Stimulated activated CD8-positive, alpha-beta memory T cell treated with anti-CD3 and anti-CD28 coated beads, Interleukin-7, amount 100 ng/mL, for 24 hours (primary cell): ENCODE measurements around the gene STC2.

Experiments
- DNase-seq: peaks from one replicate; pipeline ENCODE4 v3.0.0-alpha.2; 2020; ENCODE audit warnings: low read depth

Gene STC2

DNA sequence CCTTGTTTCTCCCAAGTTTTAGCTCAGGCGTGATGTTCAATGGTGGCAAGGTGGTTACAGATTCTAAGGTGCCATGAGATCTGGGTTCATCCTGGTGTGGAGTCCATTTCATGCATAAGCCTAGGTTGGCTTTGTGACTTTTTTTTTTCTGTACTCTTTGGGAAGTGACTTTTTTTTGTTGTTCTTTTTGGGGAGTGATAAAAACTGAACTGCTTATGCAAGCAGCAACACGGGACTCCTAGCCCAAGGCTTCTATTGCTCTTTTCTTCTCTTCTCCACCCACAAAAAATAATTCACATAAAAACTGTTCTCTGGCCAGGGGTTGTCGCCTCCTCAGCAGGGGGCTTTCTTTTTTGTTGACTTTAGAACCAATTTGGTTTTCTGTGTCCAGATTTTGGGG lies 15.4 kb downstream of the STC2 start:
- no peak for DNase-seq

DNA sequence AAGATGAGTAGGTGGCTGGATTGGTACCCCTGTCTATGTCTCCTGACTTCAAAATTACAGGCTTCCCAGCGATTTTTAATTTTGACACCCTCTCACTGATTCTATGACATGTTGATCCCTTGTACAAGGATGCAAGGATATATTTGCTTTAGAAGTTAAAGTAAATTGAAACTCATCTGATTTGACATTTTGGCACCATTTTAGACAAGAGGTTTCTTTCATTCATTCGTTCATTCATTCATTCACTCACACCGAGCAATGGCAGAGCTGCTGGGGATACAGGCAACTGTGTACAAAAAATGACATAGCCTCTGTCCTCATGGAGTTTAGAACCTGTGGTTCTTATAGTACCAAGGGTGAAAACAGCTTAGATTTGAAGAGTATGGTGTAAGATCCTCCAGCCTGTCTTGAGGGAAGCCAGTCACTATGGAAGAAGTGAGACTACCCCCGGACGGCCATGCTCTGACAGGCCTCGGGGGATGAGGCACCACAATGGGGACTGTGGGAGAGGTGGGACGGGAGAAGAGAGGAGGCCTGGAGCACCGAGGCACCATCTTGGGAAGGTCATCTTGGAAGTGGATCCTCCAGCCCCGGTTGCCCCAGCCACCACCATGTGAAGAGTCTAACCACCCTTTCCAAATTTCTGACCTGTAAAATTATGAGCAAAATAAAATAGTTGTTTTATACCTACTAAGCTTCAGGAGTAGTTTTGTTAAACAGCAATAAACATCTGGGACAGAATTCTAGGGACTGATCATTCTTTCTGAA lies 16.2 kb downstream of the STC2 start:
- no peak for DNase-seq

DNA sequence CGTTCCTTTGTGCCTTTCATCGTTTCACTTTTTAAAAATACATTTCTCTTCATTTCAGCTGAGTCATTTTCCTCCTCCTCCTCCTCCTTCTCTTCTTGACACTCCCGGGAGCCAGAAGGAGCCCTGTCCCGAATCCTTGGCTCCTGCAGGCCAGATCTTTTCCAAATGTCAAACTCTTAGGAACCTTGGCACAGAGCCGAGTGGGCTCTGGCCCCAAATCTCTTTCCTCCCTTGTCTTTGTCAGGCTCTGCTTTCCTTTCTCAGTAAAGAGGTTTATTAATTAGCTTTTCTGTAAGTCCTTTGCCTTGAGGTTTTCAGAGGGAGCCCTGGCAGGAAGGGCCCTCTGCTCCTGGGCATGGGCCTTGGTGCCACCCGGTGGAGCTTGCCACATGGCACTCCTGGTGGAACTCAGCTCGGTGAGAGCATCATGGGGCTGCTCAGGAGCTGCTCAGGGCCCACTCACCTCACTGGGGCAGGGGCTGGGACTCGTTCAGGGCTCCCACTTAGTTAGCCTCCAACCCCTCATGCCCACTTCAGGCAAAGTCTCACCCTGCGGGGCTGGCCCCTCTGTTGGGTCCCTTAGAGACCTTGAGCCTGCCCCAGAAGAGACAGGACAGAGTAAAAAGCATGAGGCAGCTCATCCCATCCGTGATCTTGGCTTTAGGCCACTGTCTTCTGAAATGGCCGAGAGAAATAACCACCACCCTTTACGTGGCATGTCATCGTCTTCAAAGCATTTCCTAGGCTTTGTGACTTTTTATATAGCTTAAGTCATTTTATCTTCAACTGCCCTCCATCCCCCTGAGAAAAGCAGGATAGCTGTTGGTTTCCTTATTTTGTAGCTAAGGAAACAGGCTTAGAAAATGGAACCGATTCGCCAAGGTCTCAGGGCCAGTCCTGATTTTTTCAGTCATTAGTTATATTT lies 17.1 kb downstream of the STC2 start:
- no peak for DNase-seq

DNA sequence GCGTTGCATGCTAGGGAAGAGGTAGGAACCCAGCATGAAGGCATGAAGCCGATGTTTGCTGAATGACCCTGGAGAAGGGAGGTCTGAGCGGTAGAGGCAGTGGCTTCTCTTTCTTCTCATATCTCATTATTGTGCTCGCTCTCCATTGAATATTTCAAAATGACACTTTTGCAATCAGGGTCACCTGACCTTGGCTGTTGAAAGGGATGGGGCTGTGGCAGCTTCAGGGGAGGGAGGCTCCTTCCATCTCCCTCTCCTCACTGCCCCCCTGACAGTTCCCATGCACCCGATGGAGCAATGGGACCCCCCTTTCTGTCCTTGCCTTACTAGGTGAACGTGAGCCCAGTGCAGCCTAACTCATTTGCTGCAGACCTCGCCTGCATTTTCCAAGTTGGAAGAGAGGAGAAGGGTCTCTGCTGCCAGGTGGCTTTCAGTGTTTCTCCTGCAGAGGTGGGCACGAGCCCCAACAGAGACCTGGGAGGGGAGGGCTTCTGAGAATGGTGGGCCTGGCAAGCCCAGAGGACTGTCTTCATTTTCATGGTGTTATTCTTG lies 17.9 kb downstream of the STC2 start:
- no peak for DNase-seq

DNA sequence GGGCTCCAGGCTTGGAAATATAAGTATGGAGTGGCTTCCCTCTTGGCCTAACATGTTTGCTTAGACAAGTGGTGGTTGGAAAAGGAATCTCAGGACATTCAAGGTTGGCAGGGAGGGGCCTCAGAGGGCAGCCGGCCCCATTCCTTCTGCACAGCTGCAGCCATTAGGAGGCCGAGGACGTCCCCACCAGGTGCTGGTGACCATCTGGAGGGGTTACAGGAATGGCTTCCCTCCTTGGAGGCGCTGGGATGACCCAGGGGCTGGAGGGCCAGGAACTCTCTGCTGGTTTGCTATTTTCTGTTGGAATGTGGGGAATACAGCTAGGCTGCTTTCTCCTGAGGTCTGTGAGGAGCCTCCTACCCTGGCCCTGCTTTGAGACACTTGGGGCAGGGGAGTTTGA lies 18.5 kb downstream of the STC2 start:
- no peak for DNase-seq

DNA sequence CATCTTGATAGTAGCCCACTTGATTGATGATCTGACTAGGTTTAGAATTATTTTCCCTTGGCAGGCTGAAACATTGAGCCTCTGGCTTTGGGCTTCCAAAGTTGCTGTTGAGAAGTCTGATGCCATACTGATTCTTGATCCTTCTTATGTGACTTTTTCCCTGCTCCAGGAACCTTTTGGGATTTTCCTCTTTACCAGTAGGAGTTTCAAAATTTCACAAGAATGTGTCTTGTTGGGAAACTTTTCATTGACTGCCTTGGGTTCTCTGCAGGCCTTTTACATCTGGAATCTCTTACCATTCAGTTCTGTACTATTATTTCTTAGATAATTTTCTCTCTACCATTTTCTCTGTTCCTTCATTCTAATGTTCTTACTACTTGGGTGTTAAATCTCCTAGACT lies 20.0 kb downstream of the STC2 start:
- no peak for DNase-seq

DNA sequence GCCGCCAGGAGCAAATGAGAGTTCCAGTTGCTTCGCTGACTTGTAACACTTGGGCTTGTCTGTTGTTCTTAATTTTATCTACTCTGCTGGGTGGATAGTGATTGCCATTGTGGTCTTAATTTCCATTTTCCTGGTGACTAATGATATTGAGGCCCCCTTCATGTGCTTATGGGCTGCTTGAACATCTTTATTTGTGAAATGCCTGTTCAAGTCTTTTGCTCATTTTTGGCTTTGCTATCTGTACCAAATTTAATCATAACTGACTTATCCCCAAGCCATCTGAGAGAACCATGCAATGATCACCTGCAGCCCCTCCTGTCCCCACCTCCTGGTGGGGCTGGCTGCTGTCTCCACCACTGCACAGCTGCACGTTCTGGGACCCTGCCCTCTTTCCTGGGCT lies 20.5 kb downstream of the STC2 start:
- DNase-seq: no peak

DNA sequence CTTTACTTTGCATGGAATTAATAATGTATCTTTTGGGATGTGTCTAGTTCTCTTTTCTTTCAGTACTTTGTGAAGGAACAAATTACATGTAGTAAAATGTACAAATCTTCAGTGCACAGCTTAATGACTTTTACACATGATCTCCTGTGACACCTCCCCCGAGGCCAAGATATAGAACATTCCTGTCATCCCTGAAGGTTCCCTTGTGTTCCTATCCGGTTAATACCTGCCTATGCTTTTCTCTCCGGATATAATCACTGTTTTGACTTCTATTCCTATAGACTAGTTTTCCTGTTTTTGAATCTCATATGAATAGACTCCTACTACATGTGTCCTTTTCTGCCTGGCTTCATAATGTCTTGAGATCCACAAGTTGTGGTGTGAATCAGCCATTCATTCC lies 21.5 kb downstream of the STC2 start:
- no peak for DNase-seq

DNA sequence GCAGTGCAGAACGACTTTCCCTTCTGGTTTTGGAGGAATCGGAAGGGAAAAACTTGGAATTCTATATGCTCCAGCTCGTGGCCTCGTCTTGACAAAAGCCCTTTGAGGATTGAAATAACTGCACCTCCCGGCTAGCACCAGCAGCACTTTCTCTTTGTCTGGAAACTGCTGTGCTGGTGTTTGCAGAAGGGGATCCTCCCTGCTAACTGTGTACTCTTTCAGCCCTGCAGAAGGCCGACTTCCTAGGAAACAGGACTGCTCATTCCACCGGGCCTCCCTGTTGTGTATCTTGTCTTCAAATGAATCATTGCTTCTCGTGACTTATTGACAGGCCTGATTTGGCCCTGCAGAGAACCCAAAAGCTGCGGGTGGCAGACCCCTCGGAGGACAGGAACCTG lies 23.6 kb downstream of the STC2 start:
- no peak for DNase-seq

DNA sequence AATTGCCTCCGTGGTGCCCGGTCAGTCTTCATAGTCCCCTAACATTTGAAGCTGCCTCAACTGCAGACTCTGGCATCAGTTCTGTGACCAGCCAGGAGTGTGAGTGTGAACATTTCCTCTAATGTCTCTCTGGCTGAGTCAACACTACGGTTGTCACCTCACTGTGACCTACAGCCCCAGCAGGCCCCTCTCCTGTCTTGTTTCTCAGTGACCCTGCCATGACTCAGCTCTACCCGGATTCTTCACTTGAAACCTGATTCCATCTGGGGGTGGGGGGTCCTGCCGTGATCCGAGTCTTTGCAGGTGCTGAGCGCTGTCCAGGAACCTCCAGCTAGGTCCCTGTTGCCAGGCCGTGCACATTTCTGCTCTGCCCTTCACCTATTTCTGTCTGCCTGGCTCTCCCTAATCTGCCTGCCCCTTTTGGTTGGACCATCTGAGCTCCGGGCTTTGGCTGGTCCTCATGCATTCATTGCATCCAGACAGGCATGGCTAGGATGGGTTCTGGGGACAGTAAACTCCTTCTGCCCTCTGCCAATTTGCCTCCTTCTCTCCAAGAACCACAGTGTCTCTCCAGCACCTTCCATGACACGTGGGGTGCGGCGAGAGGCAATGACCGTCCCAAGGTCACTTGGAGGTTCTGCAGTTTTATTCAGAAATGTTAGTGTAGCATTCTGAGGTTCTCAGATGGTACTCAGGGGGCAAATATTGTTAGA lies 24.2 kb downstream of the STC2 start:
- no peak for DNase-seq

DNA sequence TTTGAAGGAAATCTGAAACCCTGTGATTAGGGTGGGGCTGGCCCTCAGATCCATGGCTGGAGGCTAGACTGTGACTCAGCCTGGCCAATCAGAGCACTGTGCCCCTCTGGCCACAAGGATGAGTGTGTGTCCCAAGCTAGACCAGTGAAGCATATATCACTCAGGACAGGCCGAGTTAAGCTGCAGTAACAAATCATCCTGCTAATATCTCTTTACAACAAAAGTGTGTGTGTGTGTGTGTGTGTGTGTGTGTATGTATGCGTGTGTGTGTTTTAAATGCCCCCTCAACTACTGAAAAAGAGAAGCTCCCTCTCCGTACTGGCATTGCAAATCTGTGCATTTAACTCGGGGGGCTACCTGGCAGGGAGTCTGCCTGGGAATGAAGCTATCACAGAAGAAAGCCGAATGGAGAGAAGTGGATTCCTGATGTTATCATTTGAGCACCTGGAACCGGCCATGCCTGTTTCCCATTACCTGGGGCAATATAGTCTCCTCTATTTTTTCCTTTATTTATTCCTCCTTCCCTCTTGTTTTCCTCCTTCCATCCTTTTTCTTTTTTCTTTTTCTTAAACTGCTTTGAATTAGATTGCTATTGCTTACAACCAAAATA lies 25.6 kb downstream of the STC2 start:
- no peak for DNase-seq

DNA sequence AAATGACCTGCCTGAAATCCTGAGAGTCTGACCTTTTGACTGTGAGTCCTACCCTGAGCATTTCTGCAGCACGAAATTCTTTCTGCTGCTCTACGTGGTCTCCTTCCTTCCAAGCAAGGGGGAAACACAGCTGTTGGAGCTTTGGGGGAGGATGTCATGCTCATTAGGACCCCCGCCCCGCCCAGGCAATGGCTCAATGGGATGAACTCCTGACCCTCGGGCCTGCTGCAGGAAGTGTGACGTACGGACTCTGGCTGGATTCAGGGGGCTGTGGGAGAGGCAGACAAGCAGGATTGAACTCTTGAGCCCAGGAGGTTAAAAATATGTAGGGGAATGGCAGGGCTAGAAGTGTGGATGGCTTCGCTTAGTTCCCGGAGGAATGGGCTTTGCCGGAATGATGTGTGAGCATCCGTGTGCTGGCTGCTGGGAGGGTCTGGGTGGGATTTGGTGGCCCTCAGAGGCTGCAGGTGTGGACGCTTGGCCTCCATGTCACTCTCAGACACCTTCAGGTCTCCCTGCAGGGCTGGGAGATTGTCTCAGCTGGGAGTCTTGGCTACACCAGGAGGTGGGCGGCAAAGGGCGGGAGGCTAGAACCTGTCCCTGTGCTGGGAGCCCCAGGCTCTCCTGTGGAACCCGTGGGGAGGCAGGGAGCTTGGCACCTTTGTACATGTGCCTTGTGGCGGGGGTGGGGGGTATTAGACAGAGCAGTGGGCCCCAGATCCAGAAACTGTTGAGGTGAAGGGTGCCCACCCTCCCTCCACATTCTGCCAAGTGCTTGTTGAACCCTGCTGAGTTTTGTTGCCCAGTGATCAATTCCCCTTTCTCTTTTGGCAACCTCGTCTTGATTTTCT lies 26.3 kb downstream of the STC2 start:
- no peak for DNase-seq

DNA sequence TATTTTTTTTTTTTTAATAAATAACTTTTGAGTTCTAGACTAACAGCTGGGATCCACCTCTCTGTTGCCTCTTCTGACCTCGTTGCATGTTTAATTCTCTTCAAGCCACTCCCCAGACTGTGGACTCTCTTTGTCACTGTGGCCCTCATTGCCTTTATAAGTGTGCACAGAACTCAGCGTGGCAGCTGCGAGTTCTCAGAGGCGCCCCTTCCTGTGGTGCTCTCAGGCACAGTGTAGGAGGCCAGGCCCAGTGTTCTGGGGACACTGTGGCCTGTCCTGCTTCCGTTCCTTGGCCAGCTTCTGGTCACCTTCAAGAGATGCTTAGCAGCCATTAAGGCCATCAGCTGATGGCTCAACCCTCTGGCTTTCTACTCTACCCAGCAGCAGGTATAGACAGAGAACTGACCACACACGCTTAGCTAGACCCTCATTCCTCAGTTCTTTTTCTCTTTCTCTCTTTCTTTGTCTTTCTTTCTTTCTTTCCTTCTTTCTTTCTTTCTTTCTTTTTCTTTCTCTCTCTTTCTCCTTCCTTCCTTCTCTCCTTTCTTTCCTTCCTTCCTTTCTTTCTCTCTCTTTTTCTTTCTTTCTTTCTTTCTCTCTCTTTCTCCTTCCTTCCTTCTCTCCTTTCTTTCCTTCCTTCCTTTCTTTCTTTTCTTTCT lies 27.7 kb downstream of the STC2 start:
- DNase-seq: no peak

DNA sequence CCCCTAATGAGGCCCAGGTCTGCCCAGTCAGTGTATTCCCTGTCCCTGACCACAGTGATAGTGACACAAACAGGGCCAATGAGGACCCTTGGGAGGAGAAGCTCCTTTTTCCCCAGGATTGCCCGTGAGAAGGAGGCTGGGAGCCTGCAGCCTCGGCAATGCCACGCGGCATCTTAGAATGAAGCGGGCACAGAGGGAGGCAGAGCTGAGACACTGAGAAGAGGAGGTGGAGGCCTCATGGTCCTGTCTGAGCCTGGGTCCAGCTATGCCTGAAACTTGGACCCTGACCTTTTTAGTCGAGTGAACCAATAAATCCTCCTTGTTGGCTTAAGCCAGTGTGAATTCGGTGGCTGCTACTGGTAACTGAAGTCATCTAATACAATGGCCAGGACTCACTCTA lies 28.4 kb downstream of the STC2 start:
- DNase-seq: no peak

DNA sequence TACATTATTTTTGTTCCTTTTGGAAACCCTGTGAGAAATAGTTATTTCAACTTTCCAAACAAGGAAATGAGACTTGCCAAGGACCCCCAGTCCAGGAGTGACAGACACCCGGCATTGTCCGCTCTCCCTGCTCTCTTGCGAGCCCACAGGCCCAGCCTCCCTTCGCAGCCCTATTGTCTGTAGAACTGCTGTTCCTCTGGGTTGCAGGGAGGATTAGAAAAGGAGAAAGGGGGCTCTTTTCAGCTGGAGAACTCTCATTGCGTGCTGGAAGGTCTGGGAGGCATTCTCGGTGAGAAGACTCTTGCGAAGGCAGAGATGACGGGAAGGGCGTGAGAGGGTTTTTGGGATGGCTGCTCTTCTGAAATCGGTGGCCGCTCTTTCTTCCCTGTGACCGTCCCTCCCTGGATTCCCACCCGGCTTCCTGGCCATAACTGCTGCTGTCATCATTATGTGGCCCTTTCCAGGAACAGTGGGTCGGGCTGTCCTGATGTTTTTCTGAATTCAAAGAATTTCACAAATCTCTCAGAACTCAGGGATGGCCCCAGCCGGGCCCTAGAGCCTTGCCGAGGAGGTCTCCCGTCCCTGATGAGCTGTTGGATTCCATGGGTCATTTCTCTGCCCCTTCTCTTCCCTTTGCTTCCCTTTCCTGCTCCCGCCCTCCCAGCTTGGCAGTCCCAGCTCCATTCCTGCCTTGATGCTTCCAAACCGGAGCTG lies 29.8 kb downstream of the STC2 start:
- no peak for DNase-seq

DNA sequence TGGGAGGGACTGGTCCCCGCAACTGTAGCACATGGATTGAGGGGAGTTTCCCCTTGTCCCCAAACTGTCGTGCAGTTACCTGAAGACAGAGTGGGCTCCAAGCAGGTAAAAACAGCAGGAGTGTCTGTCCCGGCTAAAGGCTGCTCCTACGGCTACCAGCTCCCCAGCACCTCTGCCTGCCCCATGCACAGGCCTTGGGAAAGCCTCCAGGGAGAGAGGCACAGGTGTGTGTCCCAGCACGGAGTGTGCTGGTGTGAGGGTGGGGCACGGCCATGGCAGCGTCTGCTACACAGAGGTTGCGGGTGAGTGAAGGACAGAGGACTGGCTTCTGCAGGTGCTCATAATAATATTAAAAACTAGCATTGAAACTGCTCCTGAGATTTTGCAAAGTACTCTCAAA lies 30.4 kb downstream of the STC2 start:
- DNase-seq: no peak

DNA sequence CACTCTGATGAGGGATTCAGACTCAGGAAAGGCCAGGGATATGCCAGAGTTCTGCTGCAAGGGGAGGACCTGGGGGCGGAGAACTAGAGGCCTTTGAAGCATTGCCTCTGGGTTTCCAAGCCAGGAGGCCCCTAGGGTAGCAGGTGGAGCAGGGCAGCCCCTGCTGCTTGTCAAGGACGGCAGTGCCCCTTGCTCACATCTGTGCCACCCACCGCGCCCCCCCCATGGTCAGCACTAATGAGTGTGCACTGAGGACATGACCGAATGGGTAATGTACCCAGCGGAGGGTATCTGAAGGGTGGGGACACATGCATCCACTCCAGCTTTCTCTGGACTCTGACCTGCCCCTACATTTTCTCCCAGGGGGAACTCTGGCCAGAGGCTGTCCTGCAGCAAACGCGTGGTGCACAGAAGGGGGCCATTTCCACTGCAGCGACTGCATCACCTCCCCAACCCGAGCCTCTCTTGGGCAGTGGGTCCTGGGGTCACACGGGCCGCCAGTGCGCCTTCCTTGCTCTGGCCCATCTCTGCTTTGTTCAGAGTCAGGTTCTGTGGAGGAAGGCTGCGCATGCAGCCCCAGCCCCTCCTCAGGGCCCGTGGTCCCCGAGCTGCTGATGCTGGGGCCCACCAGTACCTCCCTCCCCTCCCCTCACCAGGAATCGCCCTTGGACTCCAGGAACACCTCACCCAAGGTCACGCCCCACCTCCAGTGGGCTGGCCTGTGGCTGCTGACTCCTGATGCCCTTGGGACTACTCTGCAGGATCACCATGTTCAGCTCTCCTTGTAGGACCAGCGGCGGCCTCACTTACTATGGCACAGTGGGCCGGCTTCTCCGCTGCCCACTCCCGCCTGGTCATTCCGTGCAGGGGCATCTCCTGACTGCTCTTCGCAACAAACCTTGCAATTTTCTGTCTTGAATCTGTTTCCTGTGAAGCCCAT lies 31.2 kb downstream of the STC2 start:
- DNase-seq: no peak

DNA sequence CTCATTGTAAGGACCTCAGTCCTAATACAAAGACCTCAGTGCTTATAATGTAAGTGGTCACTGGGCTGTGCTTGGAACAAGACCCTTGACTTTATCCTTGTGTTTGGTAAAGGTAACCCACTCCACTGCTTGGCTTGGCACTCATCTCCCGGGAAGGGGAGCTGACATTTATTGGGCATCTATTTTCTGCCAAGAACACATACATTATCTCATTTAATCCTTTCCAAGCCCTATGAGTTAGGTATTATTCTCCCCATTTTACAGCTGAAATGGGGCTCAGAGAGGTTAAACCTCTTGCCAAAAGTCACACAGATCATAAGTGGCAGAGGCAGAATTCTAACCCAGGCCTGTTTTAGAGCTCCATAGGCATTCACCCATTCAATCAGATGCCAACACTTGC lies 32.4 kb downstream of the STC2 start:
- DNase-seq: no peak
